OCI-LY3 (cell line): Measurements from ENCODE around the gene KPNB1.

ENCODE experiments used
- CTCF ChIP-seq: fragments of 200-600, 300-600 bp; sonication (generic); IDR thresholded peaks from 2 replicates; pipeline ENCODE4 v1.5.1; 2014; ENCODE audit warnings: antibody characterized with exemption, low read length, low read depth
- EZH2phosphoT487 ChIP-seq: fragments of 200-600 bp; shearing (Covaris generic); IDR thresholded peaks from 2 replicates; pipeline ENCODE4 v1.6.1; 2018; ENCODE audit warnings: antibody characterized with exemption, mixed run types, low read depth

- TF ChIP-seq CTCF (no peak), EZH2phosphoT487 (no peak)
These were observed 51.9 kb downstream of the KPNB1 start for GRCh38 chr17:47701608-47702007.
